B cell (primary cell): Measurements from ENCODE around the gene SFTPB. TPM values are rescaled to one million over a fixed set of nuclear protein-coding genes. Genes with fewer than 3 reads are reported as not detected.

Experiments used
- ATAC-seq: fragments of 200-7000 bp; cut with Tn5 transposase; one replicate; pipeline ENCODE4 v1.10.0; 2021; ENCODE audit warnings: low read depth, mild to moderate bottlenecking, moderate number of reproducible peaks, moderate library complexity
- CTCF ChIA-PET: fragments of 350-600 bp; sonication (Branson Sonifier 250); formaldehyde crosslinking; loops from one replicate; lab custom pipeline; 2021; ENCODE audit warnings: antibody characterized with exemption, inconsistent platforms; lab: Charles Lee
- POLR2A ChIA-PET: fragments of 350-600 bp; sonication (Branson Sonifier 250); formaldehyde crosslinking; loops from one replicate; lab custom pipeline; 2021; ENCODE audit warnings: antibody characterized with exemption; lab: Charles Lee
- DNase-seq: peaks from one replicate; pipeline ENCODE4 v3.0.0; 2013
- H2AFZ ChIP-seq: 2 replicates; pipeline ENCODE4 v1.6.1; 2012; ENCODE audit warnings: mild to moderate bottlenecking, low read depth, low read length; ENCODE audit not compliant: insufficient read depth, poor library complexity, severe bottlenecking
- H3K27ac ChIP-seq, 2 donors: 1 replicate in 1 of 2; 2 replicates in 1 of 2; pipeline ENCODE4 v1.5.1; 2012 to 2013; ENCODE audit warnings: low read length in 2 of 2, mild to moderate bottlenecking in 2 of 2, moderate library complexity in 1 of 2
- H3K27me3 ChIP-seq, 4 experiments: fragments of 200-600 bp in 1 of 4; sonication (generic) in 1 of 4; replicated peaks in 1 of 4; 1 replicate in 2 of 4; 2 replicates in 2 of 4; pipeline versions ENCODE4 v1.6.1 to v1.7.0; 2013 to 2016; ENCODE audit warnings: low read length in 3 of 4, mild to moderate bottlenecking in 2 of 4, mixed read lengths in 1 of 4, moderate library complexity in 1 of 4; ENCODE audit not compliant: insufficient read depth in 4 of 4, control insufficient read depth in 3 of 4; ENCODE audit errors: control extremely low read depth in 1 of 4
- H3K36me3 ChIP-seq, 2 experiments: replicated peaks in 1 of 2; 1 replicate in 1 of 2; 2 replicates in 1 of 2; pipeline versions ENCODE4 v1.6.1 to v1.7.1; 2013; ENCODE audit warnings: low read length in 1 of 2; ENCODE audit not compliant: insufficient read depth in 2 of 2, control insufficient read depth in 1 of 2; ENCODE audit errors: control extremely low read depth in 1 of 2, extremely low read depth in 1 of 2
- H3K4me1 ChIP-seq, 2 donors: fragments of 200-600 bp in 1 of 2; sonication (generic) in 1 of 2; 1 replicate in 1 of 2; 2 replicates in 1 of 2; pipeline versions ENCODE4 v1.5.1 to v1.6.1; 2013 to 2017; ENCODE audit warnings: low read length in 2 of 2; ENCODE audit not compliant: control insufficient read depth in 2 of 2, insufficient read depth in 2 of 2
- H3K4me2 ChIP-seq: replicated peaks from 2 replicates; pipeline ENCODE3; 2012; ENCODE audit warnings: mild to moderate bottlenecking, low read depth, low read length; ENCODE audit not compliant: poor library complexity, severe bottlenecking
- H3K4me3 ChIP-seq, 5 experiments: fragments of 200-600 bp in 1 of 5; sonication (generic) in 1 of 5; 1 replicate in 3 of 5; 2 replicates in 2 of 5; pipeline versions ENCODE4 v1.5.1 to v1.7.0; 2011 to 2016; ENCODE audit warnings: low read length in 4 of 5, mild to moderate bottlenecking in 4 of 5, low read depth in 2 of 5, control low read depth in 1 of 5, moderate library complexity in 1 of 5; ENCODE audit not compliant: insufficient read depth in 1 of 5; ENCODE audit errors: control extremely low read depth in 1 of 5, extremely low read depth in 1 of 5
- H3K79me2 ChIP-seq: fragments of 200-600 bp; sonication (generic); one replicate; pipeline ENCODE4 v1.6.0; 2016; ENCODE audit warnings: low read length; ENCODE audit not compliant: control insufficient read depth, insufficient read depth
- H3K9ac ChIP-seq: fragments of 200-600 bp; sonication (generic); 2 replicates; pipeline ENCODE4 v1.6.1; 2017; ENCODE audit warnings: mild to moderate bottlenecking, low read length, moderate library complexity
- H3K9me3 ChIP-seq, 3 donors: one replicate each; pipeline versions ENCODE4 v1.6.1 to v1.7.1; 2013; ENCODE audit warnings: low read length in 2 of 3; ENCODE audit not compliant: control insufficient read depth in 2 of 3, insufficient read depth in 1 of 3; ENCODE audit errors: control extremely low read depth in 1 of 3
- H4K20me1 ChIP-seq: 2 replicates; pipeline ENCODE4 v1.6.0; 2012; ENCODE audit warnings: mild to moderate bottlenecking, low read length; ENCODE audit not compliant: insufficient read depth, control insufficient read depth, poor library complexity, severe bottlenecking
- H3K27ac Mint-ChIP-seq: one replicate; pipeline ENCODE4 v1.8.0; 2021; ENCODE audit warnings: mixed read lengths
- H3K27me3 Mint-ChIP-seq: one replicate; pipeline ENCODE4 v1.8.0; 2021; ENCODE audit warnings: mixed read lengths
- H3K4me1 Mint-ChIP-seq: one replicate; pipeline ENCODE4 v1.8.0; 2021; ENCODE audit warnings: mixed read lengths
- H3K4me3 Mint-ChIP-seq: one replicate; pipeline ENCODE4 v1.8.0; 2021; ENCODE audit warnings: mixed read lengths
- H3K9me3 Mint-ChIP-seq: one replicate; pipeline ENCODE4 v1.8.0; 2022; ENCODE audit warnings: mixed read lengths; ENCODE audit not compliant: insufficient read depth
- EZH2 ChIP-seq: IDR thresholded peaks from 2 replicates; pipeline ENCODE4 v1.6.1; 2012; ENCODE audit warnings: borderline replicate concordance, low read depth, mild to moderate bottlenecking, moderate library complexity, low read length; ENCODE audit not compliant: insufficient read depth, poor library complexity, severe bottlenecking
- WGBS: methylation state at CpG from one replicate; pipeline ENCODE4 v1.1.5; 2013; ENCODE audit warnings: missing lambda C conversion rate; ENCODE audit not compliant: insufficient coverage; 5-methylcytosine and 5-hydroxymethylcytosine counted together
- intact Hi-C: fragments of 100-400 bp; cut with micrococcal nuclease; formaldehyde crosslinking; loops from one replicate; pipeline ENCODE4 v1.10.0; 2022
- polyA plus RNA-seq: library from polyadenylated mRNA; depleted of rRNA; stranded (reverse); fragments of >200 nt; gene quantifications from 2 replicates; pipeline ENCODE4 v1.2.3, GENCODE V29; 2012
- total RNA-seq, 2 donors: library from RNA; stranded (reverse); fragments of 120-200 nt in 1 of 2; gene quantifications; 1 replicate in 1 of 2; 2 replicates in 1 of 2; pipeline versions ENCODE4 v1.2.3 to v1.2.4, GENCODE V29; 2013 to 2022
- TF ChIP-seq, protein P1 (sequence below): fragments of 200-600 bp; IDR thresholded peaks from one replicate; pipeline ENCODE4 v1.8.0; 2022; ENCODE audit warnings: antibody characterized with exemption, mild to moderate bottlenecking

Gene SFTPB
- total and polyA plus RNA-seq, 2 donors (not counting 1 experiment from before 2014, with no cell fraction given) = not detected

DNA sequence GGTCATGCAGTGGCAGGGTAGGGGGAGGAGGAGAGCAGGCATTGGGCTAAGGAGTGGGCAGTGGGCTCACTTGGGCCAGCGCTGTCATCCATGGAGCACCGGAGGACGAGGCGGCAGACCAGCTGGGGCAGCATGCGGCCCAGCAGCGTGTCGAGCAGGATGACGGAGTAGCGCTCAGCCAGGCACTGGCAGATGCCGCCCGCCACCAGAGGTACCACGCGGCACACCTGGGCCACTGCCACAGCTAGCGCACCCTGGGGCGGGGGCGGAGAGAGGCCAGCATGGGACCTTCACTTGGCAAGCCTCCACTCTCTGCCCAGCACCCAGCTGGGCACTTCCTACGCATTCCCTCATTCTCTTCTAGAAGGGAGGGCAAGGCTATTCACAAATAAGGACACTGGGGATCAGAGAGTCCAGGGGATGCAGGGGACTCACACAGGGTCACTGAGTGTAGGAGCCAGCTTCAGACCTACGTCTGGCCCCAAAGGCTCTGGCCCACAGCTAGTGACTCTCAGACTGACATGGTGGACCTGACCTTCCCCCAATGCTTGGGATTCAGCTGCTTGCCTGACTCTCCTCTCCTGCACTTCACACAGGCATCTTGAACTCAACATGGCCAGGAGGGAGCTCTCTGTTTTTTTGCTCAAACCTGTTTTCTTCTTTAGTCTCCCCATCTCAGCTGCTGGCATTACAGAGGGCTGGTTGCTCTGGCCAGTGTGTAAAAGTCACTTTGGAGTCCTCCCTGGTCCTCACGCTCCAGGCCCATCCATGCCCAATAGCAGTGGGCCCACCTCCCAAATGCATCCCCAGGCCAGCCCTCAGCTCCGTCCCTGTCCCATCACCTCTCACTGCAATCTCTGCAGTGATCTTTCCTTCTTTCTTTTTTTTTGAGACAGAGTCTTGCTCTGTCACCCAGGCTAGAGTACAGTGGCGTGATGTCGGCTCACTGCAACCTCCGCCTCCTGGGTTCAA is 4.1 kb downstream of the SFTPB start:
- Histone ChIP-seq H3K9me3 (no peaks in the 10 kb centered on the region), H2AFZ (no peak overlapping the region), H3K4me1 (no peaks in the 10 kb centered on the region), H4K20me1 (no peaks in the 10 kb centered on the region), H3K4me2 (no peak overlapping the region), H3K27ac (no peak overlapping the region), H3K27me3 (peaks cover 0 to 2% (median 0%) of the 10 kb centered on the region in 4 experiments), H3K9ac (no peak overlapping the region), H3K36me3 (no peaks in the 10 kb centered on the region), H3K4me3 (no peak overlapping the region), H3K79me2 (no peaks in the 10 kb centered on the region)
- intact Hi-C loops = no loop called here
- no peaks in the 10 kb centered on the region for H3K9me3 Mint-ChIP-seq
- H3K4me3 Mint-ChIP-seq = no peak overlapping the region
- TF ChIP-seq, protein P1, sequence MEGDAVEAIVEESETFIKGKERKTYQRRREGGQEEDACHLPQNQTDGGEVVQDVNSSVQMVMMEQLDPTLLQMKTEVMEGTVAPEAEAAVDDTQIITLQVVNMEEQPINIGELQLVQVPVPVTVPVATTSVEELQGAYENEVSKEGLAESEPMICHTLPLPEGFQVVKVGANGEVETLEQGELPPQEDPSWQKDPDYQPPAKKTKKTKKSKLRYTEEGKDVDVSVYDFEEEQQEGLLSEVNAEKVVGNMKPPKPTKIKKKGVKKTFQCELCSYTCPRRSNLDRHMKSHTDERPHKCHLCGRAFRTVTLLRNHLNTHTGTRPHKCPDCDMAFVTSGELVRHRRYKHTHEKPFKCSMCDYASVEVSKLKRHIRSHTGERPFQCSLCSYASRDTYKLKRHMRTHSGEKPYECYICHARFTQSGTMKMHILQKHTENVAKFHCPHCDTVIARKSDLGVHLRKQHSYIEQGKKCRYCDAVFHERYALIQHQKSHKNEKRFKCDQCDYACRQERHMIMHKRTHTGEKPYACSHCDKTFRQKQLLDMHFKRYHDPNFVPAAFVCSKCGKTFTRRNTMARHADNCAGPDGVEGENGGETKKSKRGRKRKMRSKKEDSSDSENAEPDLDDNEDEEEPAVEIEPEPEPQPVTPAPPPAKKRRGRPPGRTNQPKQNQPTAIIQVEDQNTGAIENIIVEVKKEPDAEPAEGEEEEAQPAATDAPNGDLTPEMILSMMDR = no peak
- no peak for TF ChIP-seq EZH2
- H3K4me1 Mint-ChIP-seq = peaks cover 3% of the 10 kb centered on the region
- H3K27me3 Mint-ChIP-seq = no peaks in the 10 kb centered on the region
- CTCF ChIA-PET = interaction anchor here (1.6 kb wide), 1 partner anchor 26 kb away, joined by 3 read pairs; no protein-coding TSS in a partner anchor
- ATAC-seq (no peak), DNase-seq (no peak)
- no peak overlapping the region for H3K27ac Mint-ChIP-seq
- POLR2A ChIA-PET = interaction anchor here (0.6 kb wide), 1 partner anchor 41 kb away, joined by 3 read pairs; no protein-coding TSS in a partner anchor
- WGBS = 94% methylated on average over 23 of the region's 23 CpGs
